GM12874 (cell line): ENCODE results near the gene CLCN4.

Experiments
- CTCF ChIP-seq: IDR thresholded peaks from 2 replicates; pipeline ENCODE4 v1.5.1; 2011; ENCODE audit warnings: low read depth, mild to moderate bottlenecking, control low read depth, low read length, moderate library complexity; ENCODE audit not compliant: insufficient read depth

The CLCN4 gene

GRCh38 chrX:10112510-10112909 is 44.3 kb upstream of the CLCN4 start:
- TF ChIP-seq CTCF: no peak

GRCh38 chrX:10115082-10115481 is 41.7 kb upstream of the CLCN4 start:
- TF ChIP-seq CTCF: no peak

- no peak for TF ChIP-seq CTCF
These were observed 39.5 kb upstream of the CLCN4 start for GRCh38 chrX:10117301-10117700.

- TF ChIP-seq CTCF: no peak
These were observed 38.9 kb upstream of the CLCN4 start for GRCh38 chrX:10117864-10118377.

GRCh38 chrX:10118530-10118929 is 38.2 kb upstream of the CLCN4 start:
- no peak for TF ChIP-seq CTCF

GRCh38 chrX:10119399-10119990 is 37.3 kb upstream of the CLCN4 start:
- TF ChIP-seq CTCF: peak; percentile 71

- no peak for TF ChIP-seq CTCF
These were observed 36.4 kb upstream of the CLCN4 start for GRCh38 chrX:10120331-10120730.
